GM21825 (cell line): ENCODE measurements around the gene CHRNA10.

Experiments
- ATAC-seq: cut with Tn5 transposase; IDR thresholded peaks from one replicate; pipeline ENCODE4 v1.9.1; 2021; ENCODE audit warnings: mild to moderate bottlenecking, moderate library complexity; ENCODE audit not compliant: unreplicated experiment

CHRNA10 gene

GRCh38 chr11:3637201-3637600 is 34.0 kb downstream of the CHRNA10 start:
- ATAC-seq: no peak

- ATAC-seq: no peak
These were observed 35.4 kb downstream of the CHRNA10 start for GRCh38 chr11:3635641-3636375.

GRCh38 chr11:3632070-3632660 is 39.0 kb downstream of the CHRNA10 start:
- no peak for ATAC-seq

GRCh38 chr11:3631331-3631730 is 39.9 kb downstream of the CHRNA10 start:
- ATAC-seq: no peak

- ATAC-seq: no peak
These were observed 43.9 kb downstream of the CHRNA10 start for GRCh38 chr11:3627291-3627690.

GRCh38 chr11:3626250-3626960 is 44.8 kb downstream of the CHRNA10 start:
- ATAC-seq: no peak

GRCh38 chr11:3623767-3624458 is 47.3 kb downstream of the CHRNA10 start:
- no peak for ATAC-seq

GRCh38 chr11:3623121-3623520 is 48.1 kb downstream of the CHRNA10 start:
- ATAC-seq: no peak

- no peak for ATAC-seq
These were observed 48.7 kb downstream of the CHRNA10 start for GRCh38 chr11:3622521-3622920.

GRCh38 chr11:3617990-3618389 is 53.2 kb downstream of the CHRNA10 start:
- ATAC-seq: no peak

GRCh38 chr11:3616721-3617460 is 54.3 kb downstream of the CHRNA10 start:
- ATAC-seq: no peak

GRCh38 chr11:3615998-3616397 is 55.2 kb downstream of the CHRNA10 start:
- no peak for ATAC-seq
